SK-N-SH (cell line): ENCODE measurements around the gene PIK3R3. TPM values are rescaled to one million over a fixed set of nuclear protein-coding genes. Genes with fewer than 3 reads are reported as not detected.

ENCODE experiments used
- CTCF ChIA-PET: fragments of 300-600, 350-600 bp; formaldehyde crosslinking; extraction: SDS; loops from one replicate; lab custom pipeline; 2021; lab: Yijun Ruan, JAX
- POLR2A ChIA-PET: fragments of 350-600 bp; sonication (Branson Sonifier 250); formaldehyde crosslinking; extraction: SDS; loops from one replicate; lab custom pipeline; 2020; ENCODE audit warnings: antibody characterized with exemption, inconsistent platforms; lab: Yijun Ruan, JAX
- DNase-seq: peaks from one replicate; pipeline ENCODE4 v3.0.0; 2012
- H2AFZ ChIP-seq: fragments of 200-600 bp; sonication (generic); 2 replicates; pipeline ENCODE4 v1.8.1; 2016; ENCODE audit warnings: antibody characterized with exemption, mild to moderate bottlenecking, low read depth
- H3F3A ChIP-seq: fragments of 200-600 bp; sonication (generic); replicated peaks from 2 replicates; pipeline ENCODE3; 2016; ENCODE audit warnings: antibody characterized with exemption, mild to moderate bottlenecking; ENCODE audit not compliant: insufficient read depth
- H3K27ac ChIP-seq, 2 experiments: fragments of 200-500 bp in 1 of 2; fragments of 200-600 bp in 1 of 2; sonication (Bioruptor generic) in 1 of 2; sonication (generic), shearing (Covaris generic) in 1 of 2; 2 replicates each; pipeline versions ENCODE4 v1.5.1 to v1.6.1; 2014 to 2016; ENCODE audit warnings: low read depth in 2 of 2, inconsistent platforms in 1 of 2, low read length in 1 of 2, mild to moderate bottlenecking in 1 of 2, mixed read lengths in 1 of 2
- H3K27me3 ChIP-seq: fragments of 200-600 bp; sonication (generic), shearing (Covaris generic); 2 replicates; pipeline ENCODE4 v1.6.1; 2016; ENCODE audit warnings: mixed run types; ENCODE audit not compliant: insufficient read depth
- H3K36me3 ChIP-seq, 2 experiments: fragments of 200-500 bp in 1 of 2; fragments of 200-600 bp in 1 of 2; sonication (Bioruptor generic) in 1 of 2; sonication (generic) in 1 of 2; replicated peaks in 1 of 2; 2 replicates each; pipeline versions ENCODE3 to v1.5.1; 2014 to 2016; ENCODE audit warnings: low read length in 1 of 2, mild to moderate bottlenecking in 1 of 2; ENCODE audit not compliant: insufficient read depth in 2 of 2, control insufficient read depth in 1 of 2
- H3K4me1 ChIP-seq, 2 experiments: fragments of 200-500 bp in 1 of 2; fragments of 200-600 bp in 1 of 2; sonication (Bioruptor generic) in 1 of 2; sonication (generic), shearing (Covaris generic) in 1 of 2; 2 replicates each; pipeline versions ENCODE4 v1.5.1 to v1.6.1; 2014 to 2016; ENCODE audit warnings: low read depth in 1 of 2, low read length in 1 of 2, mixed run types in 1 of 2; ENCODE audit not compliant: insufficient read depth in 2 of 2, control insufficient read depth in 1 of 2
- H3K4me2 ChIP-seq: fragments of 200-600 bp; sonication (generic), shearing (Covaris generic); 2 replicates; pipeline ENCODE4 v1.6.1; 2017; ENCODE audit warnings: mixed run types
- H3K4me3 ChIP-seq, 2 experiments: fragments of 200-500 bp in 1 of 2; fragments of 200-600 bp in 1 of 2; sonication (Bioruptor generic) in 1 of 2; sonication (generic), shearing (Covaris generic) in 1 of 2; 2 replicates each; pipeline versions ENCODE4 v1.5.1 to v1.8.1; 2014 to 2016; ENCODE audit warnings: low read depth in 2 of 2, inconsistent platforms in 1 of 2, low read length in 1 of 2, mild to moderate bottlenecking in 1 of 2, mixed read lengths in 1 of 2, moderate library complexity in 1 of 2
- H3K79me2 ChIP-seq: fragments of 200-600 bp; sonication (generic); 2 replicates; pipeline ENCODE4 v1.8.1; 2017; ENCODE audit warnings: mild to moderate bottlenecking; ENCODE audit not compliant: insufficient read depth
- H3K9ac ChIP-seq: fragments of 200-600 bp; sonication (generic); 2 replicates; pipeline ENCODE4 v1.6.1; 2017; ENCODE audit warnings: mixed run types
- H3K9me2 ChIP-seq: fragments of 200-600 bp; sonication (generic); 2 replicates; pipeline ENCODE4 v1.6.1; 2017; ENCODE audit warnings: mixed run types
- H3K9me3 ChIP-seq: fragments of 200-600 bp; sonication (generic); 2 replicates; pipeline ENCODE4 v1.6.1; 2017; ENCODE audit warnings: mixed run types, mild to moderate bottlenecking, moderate library complexity
- H4K20me1 ChIP-seq: fragments of 200-600 bp; sonication (generic); 2 replicates; pipeline ENCODE4 v1.6.1; 2017; ENCODE audit warnings: mild to moderate bottlenecking, mixed run types; ENCODE audit not compliant: insufficient read depth
- EP300 ChIP-seq, 2 experiments: IDR thresholded peaks; 2 replicates each; pipeline versions ENCODE4 v1.4.0 to v1.6.1; 2012; ENCODE audit warnings: borderline replicate concordance in 1 of 2, low read depth in 1 of 2, low read length in 1 of 2
- FOSL2 ChIP-seq: IDR thresholded peaks from 2 replicates; pipeline ENCODE4 v1.4.0; 2012; ENCODE audit warnings: low read depth, mild to moderate bottlenecking, moderate library complexity, borderline replicate concordance
- FOXM1 ChIP-seq: IDR thresholded peaks from 2 replicates; pipeline ENCODE4 v1.4.0; 2012; ENCODE audit warnings: low read depth, mild to moderate bottlenecking
- GABPA ChIP-seq: IDR thresholded peaks from 2 replicates; pipeline ENCODE4 v1.4.0; 2012; ENCODE audit warnings: low read depth, mild to moderate bottlenecking
- JUND ChIP-seq: IDR thresholded peaks from 2 replicates; pipeline ENCODE4 v1.4.0; 2012
- MEF2A ChIP-seq: IDR thresholded peaks from 2 replicates; pipeline ENCODE4 v1.4.0; 2012; ENCODE audit warnings: low read depth, borderline replicate concordance
- NFIC ChIP-seq: IDR thresholded peaks from 2 replicates; pipeline ENCODE4 v1.4.0; 2012; ENCODE audit warnings: borderline replicate concordance
- NRF1 ChIP-seq: IDR thresholded peaks from 2 replicates; pipeline ENCODE4 v1.6.1; 2012; ENCODE audit warnings: low read depth, mild to moderate bottlenecking, low read length
- RXRA ChIP-seq: IDR thresholded peaks from 2 replicates; pipeline ENCODE4 v1.4.0; 2012; ENCODE audit warnings: low read depth, mild to moderate bottlenecking, borderline replicate concordance
- SIN3A ChIP-seq: IDR thresholded peaks from 2 replicates; pipeline ENCODE4 v1.6.1; 2012; ENCODE audit warnings: low read depth, mild to moderate bottlenecking, low read length, moderate library complexity, borderline replicate concordance
- SMC3 ChIP-seq: IDR thresholded peaks from 2 replicates; pipeline ENCODE4 v1.6.1; 2012; ENCODE audit warnings: low read depth, low read length, improper control_type of control experiment
- TAF1 ChIP-seq: IDR thresholded peaks from 2 replicates; pipeline ENCODE4 v1.6.1; 2012; ENCODE audit warnings: low read depth, mild to moderate bottlenecking, low read length, moderate library complexity, borderline replicate concordance
- TEAD4 ChIP-seq: IDR thresholded peaks from 2 replicates; pipeline ENCODE4 v1.4.0; 2012; ENCODE audit warnings: mild to moderate bottlenecking, borderline replicate concordance; ENCODE audit not compliant: insufficient read depth
- ZBTB33 ChIP-seq: IDR thresholded peaks from 2 replicates; pipeline ENCODE4 v1.4.0; 2012; ENCODE audit warnings: low read depth, borderline replicate concordance
- WGBS: methylation state at CpG from one replicate; pipeline ENCODE4 v1.1.6; 2017; ENCODE audit warnings: low lambda C conversion rate; 5-methylcytosine and 5-hydroxymethylcytosine counted together
- polyA plus RNA-seq, 3 experiments: library from polyadenylated mRNA; depleted of rRNA; stranded (reverse); fragments of >200 nt; gene quantifications; 2 replicates each; pipeline ENCODE4 v1.2.3, GENCODE V29; 2012
- TF ChIP-seq, protein P1 (sequence below): IDR thresholded peaks from 2 replicates; pipeline ENCODE4 v1.4.0; 2012; ENCODE audit warnings: low read depth
- TF ChIP-seq, protein P2 (sequence below): IDR thresholded peaks from 2 replicates; pipeline ENCODE4 v1.4.0; 2012; ENCODE audit warnings: low read depth, borderline replicate concordance

The PIK3R3 gene
- polyA plus RNA-seq, 1 of the 3 experiments (the other 2 are of a cell fraction) = 4.0 TPM

GRCh38 chr1:46087891-46088290 lies 44.5 kb downstream of the PIK3R3 start:
- Histone ChIP-seq H3K27ac (no peak overlapping the region), H2AFZ (no peak overlapping the region), H3K9me3 (no peaks in the 10 kb centered on the region), H3K4me3 (no peak overlapping the region), H3K4me2 (no peak overlapping the region), H3F3A (peaks cover 13% of the 10 kb centered on the region), H3K36me3 (no peaks in the 10 kb centered on the region), H3K79me2 (peaks cover 17% of the 10 kb centered on the region), H3K9ac (no peak overlapping the region), H3K4me1 (peaks cover 0 to 12% of the 10 kb centered on the region in 2 experiments; a peak in 1 of 4 replicates), H3K9me2 (no peaks in the 10 kb centered on the region), H3K27me3 (no peaks in the 10 kb centered on the region), H4K20me1 (no peaks in the 10 kb centered on the region)
- no peak for TF ChIP-seq TEAD4
- TF ChIP-seq RXRA = no peak
- no peak for TF ChIP-seq SMC3
- TF ChIP-seq, protein P1, sequence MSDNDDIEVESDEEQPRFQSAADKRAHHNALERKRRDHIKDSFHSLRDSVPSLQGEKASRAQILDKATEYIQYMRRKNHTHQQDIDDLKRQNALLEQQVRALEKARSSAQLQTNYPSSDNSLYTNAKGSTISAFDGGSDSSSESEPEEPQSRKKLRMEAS = no peak
- no peak for TF ChIP-seq FOSL2
- no peak for TF ChIP-seq SIN3A
- TF ChIP-seq EP300 (IDR thresholded peaks at IDR 0.05; ENCODE audit: borderline replicate concordance in 1 of 2, low read depth in 1 of 2, low read length in 1 of 2) = no peak
- no peak for TF ChIP-seq MEF2A
- no peak for TF ChIP-seq JUND
- TF ChIP-seq, protein P2, sequence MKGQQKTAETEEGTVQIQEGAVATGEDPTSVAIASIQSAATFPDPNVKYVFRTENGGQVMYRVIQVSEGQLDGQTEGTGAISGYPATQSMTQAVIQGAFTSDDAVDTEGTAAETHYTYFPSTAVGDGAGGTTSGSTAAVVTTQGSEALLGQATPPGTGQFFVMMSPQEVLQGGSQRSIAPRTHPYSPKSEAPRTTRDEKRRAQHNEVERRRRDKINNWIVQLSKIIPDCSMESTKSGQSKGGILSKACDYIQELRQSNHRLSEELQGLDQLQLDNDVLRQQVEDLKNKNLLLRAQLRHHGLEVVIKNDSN = no peak
- no peak for TF ChIP-seq FOXM1
- WGBS = 97% methylated on average over 1 of the region's 1 CpG
- POLR2A ChIA-PET = no interaction called here
- DNase-seq = no peak
- CTCF ChIA-PET = interaction anchor here (1.0 kb wide), 1 partner anchor 12 kb away, joined by 3 read pairs; no protein-coding TSS in a partner anchor

GRCh38 chr1:46086576-46086975 lies 45.9 kb downstream of the PIK3R3 start:
- POLR2A ChIA-PET = no interaction called here
- H2AFZ ChIP-seq = no peak overlapping the region

More at GRCh38 chr1:46086576-46086975, 45.9 kb downstream of the PIK3R3 start:
- Histone ChIP-seq H3K36me3 (no peaks in the 10 kb centered on the region), H3K79me2 (peaks cover 23% of the 10 kb centered on the region), H4K20me1 (no peaks in the 10 kb centered on the region), H3K9ac (no peak overlapping the region), H3K9me3 (no peaks in the 10 kb centered on the region), H3K27me3 (no peaks in the 10 kb centered on the region), H3F3A (peaks cover 13% of the 10 kb centered on the region), H3K27ac (no peak overlapping the region), H3K4me1 (peaks cover 0 to 12% of the 10 kb centered on the region in 2 experiments; a peak in 1 of 4 replicates), H3K9me2 (no peaks in the 10 kb centered on the region), H3K4me3 (no peak overlapping the region), H3K4me2 (no peak overlapping the region)
- CTCF ChIA-PET = no interaction called here
- WGBS = 97% methylated on average over 5 of the region's 5 CpGs
- DNase-seq = no peak
- TF ChIP-seq NRF1 (no peak), EP300 (IDR thresholded peaks at IDR 0.05; ENCODE audit: borderline replicate concordance in 1 of 2, low read depth in 1 of 2, low read length in 1 of 2) (no peak), MEF2A (no peak), NFIC (no peak), TEAD4 (no peak), RXRA (no peak), ZBTB33 (no peak), TAF1 (no peak), GABPA (no peak)
